Measurements from ENCODE around the gene MPZL1. TPM values are rescaled to one million over a fixed set of nuclear protein-coding genes. Genes with fewer than 3 reads are reported as not detected.

Gene MPZL1
- total and polyA plus RNA-seq, 4 donors: 11.3 to 26.1 (median 16.8) TPM

DNA sequence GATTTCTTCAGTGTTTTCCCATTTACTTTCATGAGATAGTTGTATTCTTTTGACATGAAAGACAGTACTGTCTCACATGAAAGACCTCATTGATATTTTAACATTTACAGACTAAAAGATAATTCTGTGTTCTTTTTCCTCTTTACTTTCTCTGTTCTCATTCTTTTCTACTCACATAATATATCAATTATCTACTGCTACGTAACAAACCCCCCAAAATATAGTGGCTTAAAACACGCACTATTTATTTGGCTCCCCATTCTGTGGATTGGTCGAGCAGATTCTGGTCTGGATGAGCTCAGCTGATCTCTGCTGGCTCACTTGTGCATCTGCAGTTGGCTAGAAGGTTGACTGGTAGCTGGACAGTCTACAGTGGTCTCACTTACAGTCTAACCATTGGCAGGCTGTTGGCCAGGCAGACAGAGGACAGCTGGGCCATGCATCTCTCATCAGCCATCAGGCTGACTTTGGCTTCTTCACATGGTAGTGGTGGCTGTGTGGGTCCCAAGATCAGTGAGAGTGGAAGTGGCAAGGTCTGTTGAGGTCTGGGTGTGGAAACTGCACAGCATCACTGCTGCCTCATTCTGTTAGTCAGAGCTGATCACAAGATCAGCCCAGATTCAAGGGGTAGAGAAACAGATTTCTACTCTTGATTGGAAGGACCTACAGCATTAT lies 63.2 kb downstream of the MPZL1 start:
- 95% methylated on average over 3 of the region's 3 CpGs for WGBS
- Histone ChIP-seq H3K27me3 (ENCODE audit: control insufficient read depth in 4 of 4, insufficient read depth in 4 of 4, low read length in 3 of 4) (no peaks in the 10 kb centered on the region), H3K4me3 (ENCODE audit: low read depth in 1 of 3, low read length in 3 of 3) (no peak overlapping the region)

DNA sequence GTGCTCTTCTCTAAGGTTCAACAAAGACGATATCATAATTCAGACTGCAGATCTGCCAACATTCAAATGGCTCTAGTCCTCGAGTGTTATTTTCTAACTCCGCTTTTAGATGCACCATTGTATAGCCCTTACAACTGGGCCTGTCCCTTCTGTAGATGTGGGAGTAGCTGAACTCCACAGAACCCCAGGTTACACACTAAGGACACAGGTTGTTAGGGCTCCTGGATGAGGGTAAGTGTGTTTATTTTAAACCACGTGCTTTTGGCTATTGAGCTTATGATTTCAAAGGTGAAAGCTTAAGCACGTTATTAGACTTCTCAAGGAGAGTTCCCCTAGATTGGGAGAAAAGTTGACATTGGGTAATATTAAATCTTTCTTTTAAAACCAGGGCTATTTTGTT lies 64.7 kb downstream of the MPZL1 start:
- 91% methylated on average over 5 of the region's 5 CpGs for WGBS
- Histone ChIP-seq H3K9me3 (ENCODE audit: control insufficient read depth in 4 of 4, low read length in 3 of 4) (no peaks in the 10 kb centered on the region), H3K27ac (ENCODE audit: low read depth in 1 of 2, low read length in 2 of 2) (no peak overlapping the region), H3K4me3 (ENCODE audit: low read depth in 1 of 3, low read length in 3 of 3) (no peak overlapping the region), H3K36me3 (ENCODE audit: control insufficient read depth in 4 of 4, insufficient read depth in 3 of 4, low read depth in 1 of 4, low read length in 3 of 4) (peaks cover 1 to 9% (median 5%) of the 10 kb centered on the region in 4 donors), H3K4me1 (ENCODE audit: control insufficient read depth in 4 of 4, insufficient read depth in 4 of 4, low read length in 3 of 4) (no peaks in the 10 kb centered on the region), H3K9ac (ENCODE audit: low read depth in 1 of 2, low read length in 2 of 2) (no peak overlapping the region), H3K27me3 (ENCODE audit: control insufficient read depth in 4 of 4, insufficient read depth in 4 of 4, low read length in 3 of 4) (no peaks in the 10 kb centered on the region)
- TF ChIP-seq, protein P1, sequence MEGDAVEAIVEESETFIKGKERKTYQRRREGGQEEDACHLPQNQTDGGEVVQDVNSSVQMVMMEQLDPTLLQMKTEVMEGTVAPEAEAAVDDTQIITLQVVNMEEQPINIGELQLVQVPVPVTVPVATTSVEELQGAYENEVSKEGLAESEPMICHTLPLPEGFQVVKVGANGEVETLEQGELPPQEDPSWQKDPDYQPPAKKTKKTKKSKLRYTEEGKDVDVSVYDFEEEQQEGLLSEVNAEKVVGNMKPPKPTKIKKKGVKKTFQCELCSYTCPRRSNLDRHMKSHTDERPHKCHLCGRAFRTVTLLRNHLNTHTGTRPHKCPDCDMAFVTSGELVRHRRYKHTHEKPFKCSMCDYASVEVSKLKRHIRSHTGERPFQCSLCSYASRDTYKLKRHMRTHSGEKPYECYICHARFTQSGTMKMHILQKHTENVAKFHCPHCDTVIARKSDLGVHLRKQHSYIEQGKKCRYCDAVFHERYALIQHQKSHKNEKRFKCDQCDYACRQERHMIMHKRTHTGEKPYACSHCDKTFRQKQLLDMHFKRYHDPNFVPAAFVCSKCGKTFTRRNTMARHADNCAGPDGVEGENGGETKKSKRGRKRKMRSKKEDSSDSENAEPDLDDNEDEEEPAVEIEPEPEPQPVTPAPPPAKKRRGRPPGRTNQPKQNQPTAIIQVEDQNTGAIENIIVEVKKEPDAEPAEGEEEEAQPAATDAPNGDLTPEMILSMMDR (IDR thresholded peaks at IDR 0.05; ENCODE audit: low read depth, low read length, missing input control): no peak
- TF ChIP-seq RXRA (IDR thresholded peaks at IDR 0.05): no peak
- TF ChIP-seq TAF1 (conservative IDR thresholded peaks at IDR 0.05): no peak
- TF ChIP-seq SP1 (IDR thresholded peaks at IDR 0.05): no peak
- TF ChIP-seq, protein P2, sequence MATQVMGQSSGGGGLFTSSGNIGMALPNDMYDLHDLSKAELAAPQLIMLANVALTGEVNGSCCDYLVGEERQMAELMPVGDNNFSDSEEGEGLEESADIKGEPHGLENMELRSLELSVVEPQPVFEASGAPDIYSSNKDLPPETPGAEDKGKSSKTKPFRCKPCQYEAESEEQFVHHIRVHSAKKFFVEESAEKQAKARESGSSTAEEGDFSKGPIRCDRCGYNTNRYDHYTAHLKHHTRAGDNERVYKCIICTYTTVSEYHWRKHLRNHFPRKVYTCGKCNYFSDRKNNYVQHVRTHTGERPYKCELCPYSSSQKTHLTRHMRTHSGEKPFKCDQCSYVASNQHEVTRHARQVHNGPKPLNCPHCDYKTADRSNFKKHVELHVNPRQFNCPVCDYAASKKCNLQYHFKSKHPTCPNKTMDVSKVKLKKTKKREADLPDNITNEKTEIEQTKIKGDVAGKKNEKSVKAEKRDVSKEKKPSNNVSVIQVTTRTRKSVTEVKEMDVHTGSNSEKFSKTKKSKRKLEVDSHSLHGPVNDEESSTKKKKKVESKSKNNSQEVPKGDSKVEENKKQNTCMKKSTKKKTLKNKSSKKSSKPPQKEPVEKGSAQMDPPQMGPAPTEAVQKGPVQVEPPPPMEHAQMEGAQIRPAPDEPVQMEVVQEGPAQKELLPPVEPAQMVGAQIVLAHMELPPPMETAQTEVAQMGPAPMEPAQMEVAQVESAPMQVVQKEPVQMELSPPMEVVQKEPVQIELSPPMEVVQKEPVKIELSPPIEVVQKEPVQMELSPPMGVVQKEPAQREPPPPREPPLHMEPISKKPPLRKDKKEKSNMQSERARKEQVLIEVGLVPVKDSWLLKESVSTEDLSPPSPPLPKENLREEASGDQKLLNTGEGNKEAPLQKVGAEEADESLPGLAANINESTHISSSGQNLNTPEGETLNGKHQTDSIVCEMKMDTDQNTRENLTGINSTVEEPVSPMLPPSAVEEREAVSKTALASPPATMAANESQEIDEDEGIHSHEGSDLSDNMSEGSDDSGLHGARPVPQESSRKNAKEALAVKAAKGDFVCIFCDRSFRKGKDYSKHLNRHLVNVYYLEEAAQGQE (IDR thresholded peaks at IDR 0.05): no peak
- TF ChIP-seq, protein P3, sequence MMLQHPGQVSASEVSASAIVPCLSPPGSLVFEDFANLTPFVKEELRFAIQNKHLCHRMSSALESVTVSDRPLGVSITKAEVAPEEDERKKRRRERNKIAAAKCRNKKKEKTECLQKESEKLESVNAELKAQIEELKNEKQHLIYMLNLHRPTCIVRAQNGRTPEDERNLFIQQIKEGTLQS (IDR thresholded peaks at IDR 0.05): no peak
- TF ChIP-seq, protein P4, sequence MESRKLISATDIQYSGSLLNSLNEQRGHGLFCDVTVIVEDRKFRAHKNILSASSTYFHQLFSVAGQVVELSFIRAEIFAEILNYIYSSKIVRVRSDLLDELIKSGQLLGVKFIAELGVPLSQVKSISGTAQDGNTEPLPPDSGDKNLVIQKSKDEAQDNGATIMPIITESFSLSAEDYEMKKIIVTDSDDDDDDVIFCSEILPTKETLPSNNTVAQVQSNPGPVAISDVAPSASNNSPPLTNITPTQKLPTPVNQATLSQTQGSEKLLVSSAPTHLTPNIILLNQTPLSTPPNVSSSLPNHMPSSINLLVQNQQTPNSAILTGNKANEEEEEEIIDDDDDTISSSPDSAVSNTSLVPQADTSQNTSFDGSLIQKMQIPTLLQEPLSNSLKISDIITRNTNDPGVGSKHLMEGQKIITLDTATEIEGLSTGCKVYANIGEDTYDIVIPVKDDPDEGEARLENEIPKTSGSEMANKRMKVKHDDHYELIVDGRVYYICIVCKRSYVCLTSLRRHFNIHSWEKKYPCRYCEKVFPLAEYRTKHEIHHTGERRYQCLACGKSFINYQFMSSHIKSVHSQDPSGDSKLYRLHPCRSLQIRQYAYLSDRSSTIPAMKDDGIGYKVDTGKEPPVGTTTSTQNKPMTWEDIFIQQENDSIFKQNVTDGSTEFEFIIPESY (IDR thresholded peaks at IDR 0.05): no peak
- no peak for TF ChIP-seq JUND (IDR thresholded peaks at IDR 0.05)
- TF ChIP-seq HNF4A (conservative IDR thresholded peaks at IDR 0.05): no peak
- TF ChIP-seq, protein P5, sequence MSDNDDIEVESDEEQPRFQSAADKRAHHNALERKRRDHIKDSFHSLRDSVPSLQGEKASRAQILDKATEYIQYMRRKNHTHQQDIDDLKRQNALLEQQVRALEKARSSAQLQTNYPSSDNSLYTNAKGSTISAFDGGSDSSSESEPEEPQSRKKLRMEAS (IDR thresholded peaks at IDR 0.05): no peak
- TF ChIP-seq HNF4G (IDR thresholded peaks at IDR 0.05): no peak
- no peak for TF ChIP-seq FOXA2 (IDR thresholded peaks at IDR 0.05)
- no peak for TF ChIP-seq FOXA1 (IDR thresholded peaks at IDR 0.05)
- TF ChIP-seq RAD21 (IDR thresholded peaks at IDR 0.05): no peak
- no peak for TF ChIP-seq GABPA (IDR thresholded peaks at IDR 0.05 in 1 of 2, conservative IDR thresholded peaks at IDR 0.05 in 1 of 2)
- TF ChIP-seq NR2F2 (IDR thresholded peaks at IDR 0.05): no peak
- no peak for TF ChIP-seq YY1 (IDR thresholded peaks at IDR 0.05)
- TF ChIP-seq EGR1 (IDR thresholded peaks at IDR 0.05; ENCODE audit: low read depth in 2 of 2): no peak
- DNase-seq (ENCODE audit: low spot score): no peak

More for the DNA sequence above, 63.2 kb downstream of the MPZL1 start:
- TF ChIP-seq GABPA (IDR thresholded peaks at IDR 0.05 in 1 of 2, conservative IDR thresholded peaks at IDR 0.05 in 1 of 2) (no peak), HNF4A (conservative IDR thresholded peaks at IDR 0.05) (no peak), RXRA (IDR thresholded peaks at IDR 0.05) (no peak), FOXA1 (IDR thresholded peaks at IDR 0.05) (no peak), JUND (IDR thresholded peaks at IDR 0.05) (no peak), SP1 (IDR thresholded peaks at IDR 0.05) (no peak), TAF1 (conservative IDR thresholded peaks at IDR 0.05) (no peak), FOXA2 (IDR thresholded peaks at IDR 0.05) (no peak), EGR1 (IDR thresholded peaks at IDR 0.05; ENCODE audit: low read depth in 2 of 2) (no peak), YY1 (IDR thresholded peaks at IDR 0.05) (no peak)
- TF ChIP-seq, protein P3 (IDR thresholded peaks at IDR 0.05): no peak
- TF ChIP-seq, protein P1 (IDR thresholded peaks at IDR 0.05; ENCODE audit: low read depth, low read length, missing input control): no peak
- no peak for DNase-seq (ENCODE audit: low spot score)
- no peaks in the 10 kb centered on the region for H3K4me1 ChIP-seq (ENCODE audit: control insufficient read depth in 4 of 4, insufficient read depth in 4 of 4, low read length in 3 of 4)
- peaks cover 1 to 9% (median 3%) of the 10 kb centered on the region in 4 donors for H3K36me3 ChIP-seq (ENCODE audit: control insufficient read depth in 4 of 4, insufficient read depth in 3 of 4, low read depth in 1 of 4, low read length in 3 of 4)
- H3K9me3 ChIP-seq (ENCODE audit: control insufficient read depth in 4 of 4, low read length in 3 of 4): no peaks in the 10 kb centered on the region
- H3K27ac ChIP-seq (ENCODE audit: low read depth in 1 of 2, low read length in 2 of 2): no peak overlapping the region
- H3K9ac ChIP-seq (ENCODE audit: low read depth in 1 of 2, low read length in 2 of 2): no peak overlapping the region

All from liver (tissue), 9 donors.